Skin epidermis (tissue), 12 donors: ENCODE results near the gene ZNF586.
"Not testable (repeated sequence)": the region's sequence is repeated elsewhere in the genome, so short reads cannot be mapped to it uniquely, and the experiment has no call there.

ENCODE experiments used
- H3K27ac ChIP-seq, 21 experiments: fragments of 200-600 bp; sonication (generic) in 11 of 21; one replicate each; pipeline ENCODE4 v1.5.0; 2020; ENCODE audit warnings: mild to moderate bottlenecking in 3 of 21, inconsistent platforms in 2 of 21, moderate library complexity in 2 of 21
- H3K4me3 ChIP-seq, 7 experiments: fragments of 200-600 bp; sonication (generic) in 2 of 7; one replicate each; pipeline ENCODE4 v1.5.0; 2020; ENCODE audit warnings: inconsistent platforms in 2 of 7, mild to moderate bottlenecking in 2 of 7, moderate library complexity in 1 of 7

The ZNF586 gene

DNA sequence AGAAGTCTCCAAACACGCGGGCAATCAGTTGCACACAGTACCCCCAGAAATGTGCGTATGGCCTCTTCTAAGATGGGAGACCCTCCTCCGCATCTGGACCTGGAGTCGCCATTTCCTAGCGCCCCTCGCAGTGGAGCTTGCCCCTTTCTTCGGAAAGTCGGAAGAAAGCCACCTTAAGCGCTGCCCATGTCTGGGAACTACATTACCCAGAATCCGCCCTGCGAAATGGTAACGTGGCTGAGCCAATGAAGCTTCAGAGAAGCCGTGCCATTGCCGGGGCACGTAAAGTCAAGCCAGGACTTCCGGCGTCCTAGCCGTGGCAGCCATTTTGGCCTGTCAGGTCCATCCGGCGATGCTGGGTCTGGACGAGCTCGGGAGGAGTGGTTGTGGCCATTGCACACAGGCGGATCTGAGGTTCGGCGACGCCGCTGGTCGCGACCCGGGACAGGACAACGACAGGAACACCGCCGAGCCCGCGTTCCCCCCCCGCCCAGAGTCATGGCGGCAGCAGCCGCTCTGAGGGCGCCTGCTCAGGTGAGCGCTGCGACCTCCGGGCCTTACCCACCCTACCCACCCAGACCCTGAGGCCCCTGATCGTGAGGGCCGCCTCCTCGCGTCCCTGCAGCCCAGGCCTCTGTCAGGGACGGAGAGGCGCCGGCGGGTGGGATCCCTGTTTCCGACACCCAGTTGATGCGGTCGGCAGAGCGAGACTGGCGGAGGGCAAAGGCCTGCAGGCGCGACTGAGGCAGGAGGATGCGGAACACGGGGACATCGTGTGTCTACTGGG lies at the start of gene ZNF586:
Gene ZNF586, plus strand, starts transcription at position 332 of the 787 bp plus-strand sequence. Its CDS starts 167 bp downstream, at position 499.
- Histone ChIP-seq H3K27ac (peak within 1 kb of the TSS; percentile 55 to 91 (median 85)), H3K4me3 (peak within 1 kb of the TSS; percentile 53 to 100 (median 96))

GRCh38 chr19:57719901-57720519 lies 49.5 kb upstream of the ZNF586 start:
- Histone ChIP-seq H3K27ac (no peak overlapping the region), H3K4me3 (no peak overlapping the region)

DNA sequence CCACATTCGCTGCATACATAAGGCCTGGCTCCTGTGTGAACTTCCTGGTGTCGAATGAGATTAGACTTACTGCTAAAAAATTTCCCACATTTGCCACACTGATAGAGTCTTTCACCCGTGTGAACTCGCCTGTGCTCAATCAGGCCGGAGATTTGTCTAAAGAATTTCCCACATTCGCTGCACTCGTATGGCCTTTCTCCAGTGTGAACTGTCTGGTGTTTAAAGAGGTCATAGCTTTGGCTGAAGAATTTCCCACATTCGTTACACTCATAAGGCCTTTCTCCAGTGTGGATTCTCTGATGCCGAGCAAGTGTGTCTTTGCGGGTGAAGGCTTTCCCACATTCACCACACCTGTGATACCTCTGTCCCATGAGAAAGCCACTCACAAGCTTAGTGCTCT lies 48.6 kb upstream of the ZNF586 start:
- no peak overlapping the region for H3K27ac ChIP-seq
- H3K4me3 ChIP-seq = no peak overlapping the region

- not testable (repeated sequence) for H3K4me3 ChIP-seq, H3K27ac ChIP-seq
Measured at GRCh38 chr19:57738320-57738719, 31.2 kb upstream of the ZNF586 start.

- H3K4me3 ChIP-seq, H3K27ac ChIP-seq: not testable (repeated sequence)
Measured at GRCh38 chr19:57738770-57739169, 30.7 kb upstream of the ZNF586 start.

DNA sequence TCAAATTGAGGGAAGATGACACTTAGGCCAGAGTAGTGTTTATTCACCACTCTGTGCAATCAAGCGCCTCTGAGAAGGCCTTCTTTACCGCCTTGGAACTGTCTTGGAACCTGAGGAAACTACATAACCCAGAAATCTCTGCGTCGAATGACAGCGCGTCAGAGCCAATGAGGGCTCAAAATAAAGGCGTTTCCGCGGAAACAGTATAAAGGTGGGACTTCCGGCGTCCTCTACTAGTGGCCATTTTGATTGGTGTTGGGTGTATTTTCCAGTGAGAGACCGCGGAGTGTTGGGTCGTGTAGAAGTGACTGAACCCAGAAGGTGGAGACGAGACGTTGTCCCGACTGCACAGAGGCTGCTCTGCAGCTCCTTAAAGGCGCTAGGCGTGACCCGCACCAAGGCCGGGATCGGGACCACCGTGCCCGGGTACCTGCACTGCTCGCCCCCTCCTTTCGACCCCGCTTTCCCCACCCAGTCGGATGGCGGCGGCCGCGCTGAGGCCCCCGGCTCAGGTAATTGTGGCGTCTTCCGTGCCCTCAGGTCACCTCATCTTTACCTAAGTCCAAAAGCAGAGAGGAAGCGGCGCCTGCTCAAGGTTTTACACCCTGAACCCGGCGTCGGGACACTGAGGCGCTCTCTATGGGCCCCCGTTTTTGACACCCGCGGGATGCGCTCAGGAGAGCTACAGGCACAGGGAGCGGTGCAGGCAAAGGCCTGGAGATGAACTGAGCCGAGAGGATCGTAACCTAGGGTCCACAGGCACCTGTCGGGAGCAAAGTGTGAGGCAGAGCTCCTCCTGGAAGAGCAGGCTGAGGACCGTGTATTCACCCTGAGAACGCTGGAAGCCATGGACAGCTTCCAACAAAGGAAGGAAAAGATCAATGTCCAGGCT lies 22.6 kb upstream of the ZNF586 start, which contains the start of gene ZNF776:
Gene ZNF776, plus strand, starts transcription at position 236 of the 892 bp plus-strand sequence. Its CDS starts 244 bp downstream, at position 480.
- peak within 1 kb of the TSS; percentile 56 to 95 (median 88) for H3K27ac ChIP-seq
- H3K4me3 ChIP-seq = peak within 1 kb of the TSS; percentile 63 to 96 (median 88)

GRCh38 chr19:57747472-57747807 lies 22.0 kb upstream of the ZNF586 start:
- H3K27ac ChIP-seq = peak overlapping the region in 11 of 21 experiments; percentile 83 to 95 (median 87)

DNA sequence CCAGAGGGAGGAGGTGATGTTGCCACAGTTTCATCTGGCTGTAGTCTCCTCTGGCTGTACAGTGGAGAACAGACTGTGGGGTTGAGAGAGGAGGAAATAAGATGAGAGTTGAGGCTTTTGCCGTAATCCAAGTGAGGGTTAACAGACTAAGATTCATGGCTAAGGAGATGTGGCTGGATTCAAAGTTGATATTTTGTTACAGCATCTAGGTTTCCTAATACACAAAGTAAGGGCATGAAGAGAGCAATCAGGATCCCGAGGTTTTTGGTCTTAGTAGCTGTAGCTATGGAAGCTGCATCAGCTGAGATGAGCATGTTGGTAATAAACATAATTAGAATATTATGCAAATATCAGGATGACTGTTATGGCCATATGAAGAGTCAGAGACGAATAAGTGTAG lies 21.4 kb upstream of the ZNF586 start:
- Histone ChIP-seq H3K4me3 (peak overlapping the region in 2 of 7 experiments; percentile 79 to 87), H3K27ac (no peak overlapping the region)

More at GRCh38 chr19:57747472-57747807, 22.0 kb upstream of the ZNF586 start:
- H3K4me3 ChIP-seq = peak overlapping the region; percentile 63 to 96 (median 88)

DNA sequence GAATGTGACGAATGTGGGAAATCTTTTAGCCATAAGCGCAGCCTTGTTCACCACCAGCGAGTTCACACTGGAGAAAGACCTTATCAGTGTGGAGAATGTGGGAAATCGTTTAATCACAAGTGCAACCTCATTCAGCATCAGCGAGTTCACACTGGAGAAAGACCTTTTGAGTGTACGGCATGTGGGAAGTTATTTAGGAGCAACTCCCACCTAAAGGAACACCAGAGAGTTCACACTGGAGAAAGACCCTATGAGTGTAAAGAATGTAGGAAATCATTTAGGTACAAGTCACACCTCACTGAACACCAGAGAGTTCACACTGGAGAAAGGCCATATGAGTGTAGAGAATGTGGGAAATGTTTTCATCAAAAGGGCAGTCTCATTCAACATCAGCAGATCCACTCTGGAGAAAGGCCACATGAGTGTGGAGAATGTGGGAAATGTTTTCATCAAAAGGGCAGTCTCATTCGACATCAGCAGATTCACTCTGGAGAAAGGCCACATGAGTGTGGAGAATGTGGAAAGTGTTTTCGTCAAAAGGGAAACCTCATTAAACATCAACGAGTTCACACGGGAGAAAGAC lies 15.3 kb upstream of the ZNF586 start:
- no peak overlapping the region for H3K27ac ChIP-seq
- H3K4me3 ChIP-seq = no peak overlapping the region

DNA sequence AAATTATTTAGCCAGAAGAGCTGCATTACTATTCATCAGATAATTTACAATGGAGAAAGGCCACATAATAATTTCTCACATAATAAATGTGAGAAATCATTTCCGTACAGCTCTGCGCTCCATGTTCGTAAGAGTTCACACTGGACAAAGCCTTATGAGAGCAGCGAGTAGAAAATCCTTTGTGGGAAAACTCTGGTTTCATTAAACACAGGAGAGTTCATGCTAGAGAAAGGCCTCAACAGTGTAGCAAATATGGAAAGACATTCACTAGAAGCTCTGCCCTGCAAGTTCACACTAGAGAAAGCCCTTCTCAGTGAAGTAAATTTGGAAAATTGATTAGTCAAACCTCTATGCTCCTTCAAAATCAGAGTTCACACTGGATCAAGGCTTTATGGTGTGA lies 14.4 kb upstream of the ZNF586 start:
- H3K27ac ChIP-seq = no peak overlapping the region
- no peak overlapping the region for H3K4me3 ChIP-seq

- Histone ChIP-seq H3K27ac (no peak overlapping the region), H3K4me3 (no peak overlapping the region)
Measured at GRCh38 chr19:57757941-57758340, 11.5 kb upstream of the ZNF586 start.

- Histone ChIP-seq H3K4me3 (no peak overlapping the region), H3K27ac (no peak overlapping the region)
Measured at GRCh38 chr19:57759096-57759495, 10.4 kb upstream of the ZNF586 start.

GRCh38 chr19:57771417-57771816 lies 1.9 kb downstream of the ZNF586 start:
- H3K27ac ChIP-seq = no peak overlapping the region
- no peak overlapping the region for H3K4me3 ChIP-seq

GRCh38 chr19:57773488-57773887 lies 4.0 kb downstream of the ZNF586 start:
- Histone ChIP-seq H3K27ac (peak overlapping the region in 1 of 21 experiments; percentile 36), H3K4me3 (no peak overlapping the region)

DNA sequence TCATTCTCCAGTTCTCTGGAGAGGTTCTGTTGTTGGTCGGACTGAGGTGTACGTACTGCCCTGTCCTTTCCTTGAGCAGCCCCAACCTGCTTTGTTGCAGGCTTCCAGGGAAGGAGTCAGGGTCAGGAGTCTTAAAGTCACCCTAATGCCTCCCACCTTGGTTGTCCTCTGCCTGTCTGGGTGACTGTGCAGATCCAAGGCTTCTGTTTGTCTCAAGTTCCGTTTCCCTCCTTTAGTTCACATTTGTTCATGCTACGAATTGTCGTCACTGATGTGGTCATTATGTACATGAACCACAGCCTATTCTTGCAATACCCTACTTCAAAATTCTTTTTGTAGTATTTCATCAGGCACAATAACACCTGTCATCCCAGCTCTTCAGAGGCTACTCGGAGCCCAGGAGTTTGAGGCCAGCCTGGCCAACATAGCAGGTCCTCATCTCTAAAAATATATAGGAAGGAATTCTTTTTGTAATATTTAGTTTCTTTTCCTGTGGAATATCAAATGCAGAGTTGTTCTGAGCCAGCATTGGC lies 7.4 kb downstream of the ZNF586 start:
- Histone ChIP-seq H3K27ac (no peak overlapping the region), H3K4me3 (no peak overlapping the region)

DNA sequence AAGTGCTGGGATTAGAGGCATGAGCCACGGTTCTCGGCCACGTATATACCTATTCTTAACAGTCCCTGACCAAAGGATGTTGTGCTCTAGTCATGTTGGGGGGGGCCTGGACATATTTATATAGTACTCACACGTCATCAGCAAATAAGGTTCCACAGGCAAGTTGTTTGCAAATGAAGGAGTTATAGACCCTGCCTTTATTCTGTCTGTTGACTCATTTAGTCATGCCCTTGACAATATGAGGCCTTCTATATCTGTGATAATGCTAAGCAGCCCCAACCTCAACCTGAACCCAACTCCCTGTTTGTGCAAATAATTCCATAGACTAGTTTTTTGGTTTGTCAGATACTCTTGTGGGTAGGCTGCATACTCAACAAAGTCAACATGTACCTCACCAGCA lies 8.9 kb downstream of the ZNF586 start:
- H3K4me3 ChIP-seq = no peak overlapping the region
- no peak overlapping the region for H3K27ac ChIP-seq

DNA sequence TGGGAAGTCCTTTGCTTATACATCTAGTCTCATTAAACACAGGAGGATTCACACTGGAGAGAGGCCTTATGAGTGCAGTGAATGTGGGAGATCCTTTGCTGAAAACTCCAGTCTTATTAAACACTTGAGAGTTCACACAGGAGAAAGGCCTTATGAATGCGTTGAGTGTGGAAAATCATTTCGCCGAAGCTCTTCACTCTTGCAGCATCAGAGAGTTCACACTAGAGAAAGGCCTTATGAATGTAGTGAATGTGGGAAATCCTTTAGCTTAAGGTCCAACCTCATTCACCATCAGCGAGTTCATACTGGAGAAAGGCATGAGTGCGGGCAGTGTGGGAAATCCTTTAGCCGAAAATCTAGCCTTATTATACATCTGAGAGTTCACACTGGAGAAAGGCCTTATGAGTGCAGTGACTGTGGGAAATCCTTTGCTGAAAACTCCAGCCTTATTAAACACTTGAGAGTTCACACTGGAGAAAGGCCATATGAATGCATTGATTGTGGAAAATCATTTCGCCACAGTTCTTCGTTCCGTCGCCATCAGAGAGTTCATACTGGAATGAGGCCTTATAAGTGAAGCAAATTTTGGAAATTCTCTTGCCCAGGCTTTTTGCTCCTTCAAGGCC lies 9.9 kb downstream of the ZNF586 start:
- Histone ChIP-seq H3K27ac (no peak overlapping the region), H3K4me3 (no peak overlapping the region)

GRCh38 chr19:57786286-57786685 lies 16.8 kb downstream of the ZNF586 start:
- H3K27ac ChIP-seq = no peak overlapping the region
- no peak overlapping the region for H3K4me3 ChIP-seq

DNA sequence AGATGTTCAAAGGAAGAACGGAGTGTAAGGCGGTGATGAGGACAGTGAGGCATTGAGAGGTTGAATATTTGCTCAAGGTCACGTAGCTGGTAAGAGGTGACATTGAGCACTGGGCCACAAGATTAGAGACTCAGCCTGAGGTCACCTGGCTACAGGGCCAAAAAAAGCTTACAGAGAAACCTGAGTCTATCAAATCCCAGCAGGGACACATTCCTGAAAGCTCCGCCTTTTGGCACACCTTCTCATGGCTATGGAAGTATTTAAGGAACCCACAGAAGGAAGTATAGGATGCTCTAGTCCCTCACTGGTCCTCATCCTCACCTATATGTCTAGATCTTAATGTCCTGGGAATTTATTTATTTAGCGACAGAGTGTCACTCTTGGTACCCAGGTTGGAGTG lies 17.4 kb downstream of the ZNF586 start:
- no peak overlapping the region for H3K27ac ChIP-seq
- no peak overlapping the region for H3K4me3 ChIP-seq
